AG08395 (cell line): ENCODE measurements around the gene SERTM2.
"Not testable (repeated sequence)": the region's sequence is repeated elsewhere in the genome, so short reads cannot be mapped to it uniquely, and the experiment has no call there.

Experiments used
- DNase-seq: peaks from one replicate; pipeline ENCODE4 v3.0.0; 2012; ENCODE audit warnings: mixed read lengths, low spot score

SERTM2 gene

GRCh38 chrX:111511477-111511876 lies at the start of gene SERTM2:
Gene SERTM2 (plus strand): TSS chrX:111511645. CDS start chrX:111518858, 7,213 bp downstream.
- DNase-seq: no peak

DNA sequence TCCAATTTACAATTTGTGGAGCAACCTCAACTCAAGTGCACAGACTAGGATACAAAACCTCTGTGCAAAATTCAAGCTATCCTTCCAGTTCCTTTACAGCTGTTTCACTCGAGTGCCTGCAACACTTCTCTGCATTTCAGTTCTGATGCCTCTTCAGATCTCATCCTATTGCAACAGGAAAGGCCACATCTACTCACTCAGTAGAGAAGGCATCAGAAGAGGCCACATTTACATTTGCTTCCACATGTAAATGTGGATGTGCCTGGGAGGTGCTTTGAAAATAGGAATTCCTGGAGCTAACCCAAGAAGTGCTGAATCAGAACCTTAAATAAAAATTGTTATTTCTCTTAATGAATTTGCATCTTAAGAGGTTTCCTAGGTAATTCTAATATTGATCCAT lies 45.8 kb upstream of the SERTM2 start:
- DNase-seq: no peak

DNA sequence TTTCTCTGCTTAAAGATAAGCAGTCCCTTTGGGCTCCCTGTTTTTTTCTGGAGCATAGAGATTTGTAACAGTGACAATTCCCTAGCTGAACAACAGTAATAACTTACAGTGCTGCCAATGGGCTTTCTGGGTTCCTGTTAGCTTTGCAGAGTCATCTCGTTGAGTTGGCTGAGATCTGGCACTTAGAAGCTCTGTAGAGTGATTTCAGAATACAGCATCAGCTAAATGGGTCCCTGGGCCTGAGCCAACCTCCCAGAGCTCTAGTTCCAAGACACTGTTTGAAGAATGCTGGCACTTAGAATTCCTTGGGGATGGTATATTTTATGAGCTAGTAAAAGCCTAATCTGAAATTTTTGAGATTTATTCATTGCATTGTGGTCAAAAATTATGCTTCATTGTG lies 43.5 kb upstream of the SERTM2 start:
- DNase-seq: no peak

DNA sequence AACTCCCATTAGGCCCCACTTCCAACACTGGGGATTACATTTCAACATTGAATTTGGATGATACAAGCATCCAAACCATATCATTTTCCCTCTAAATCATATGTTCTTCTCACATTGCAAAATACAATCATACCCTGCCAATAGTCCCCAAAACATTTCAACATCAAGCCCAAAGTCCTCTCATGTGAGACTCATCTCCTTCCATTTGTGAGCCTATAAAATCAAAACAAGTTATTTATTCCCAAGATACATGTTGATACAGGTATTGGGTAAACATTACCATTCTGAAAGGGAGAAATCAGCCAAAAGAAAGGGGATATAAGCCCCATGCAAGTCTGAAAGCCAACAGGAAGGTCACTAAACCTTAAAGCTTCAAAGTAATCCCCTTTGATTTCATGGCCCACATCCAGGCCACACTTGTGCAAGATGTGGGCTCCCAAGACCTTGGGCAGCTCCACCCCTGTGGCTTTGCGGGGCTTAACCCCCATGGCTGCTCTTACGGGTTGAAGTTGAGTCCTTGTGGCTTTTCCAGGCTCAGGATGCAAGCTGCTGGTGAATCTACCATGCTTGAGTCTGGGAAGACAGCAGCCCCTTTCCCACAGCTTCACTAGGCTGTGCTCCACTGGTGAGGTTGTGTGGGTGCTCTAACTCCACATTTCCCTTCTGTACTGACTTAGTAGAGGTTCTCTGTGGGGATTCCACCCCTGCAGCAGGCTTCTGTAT lies 40.6 kb upstream of the SERTM2 start:
- no peak for DNase-seq

GRCh38 chrX:111481896-111482295 lies 29.5 kb upstream of the SERTM2 start:
- no peak for DNase-seq

DNA sequence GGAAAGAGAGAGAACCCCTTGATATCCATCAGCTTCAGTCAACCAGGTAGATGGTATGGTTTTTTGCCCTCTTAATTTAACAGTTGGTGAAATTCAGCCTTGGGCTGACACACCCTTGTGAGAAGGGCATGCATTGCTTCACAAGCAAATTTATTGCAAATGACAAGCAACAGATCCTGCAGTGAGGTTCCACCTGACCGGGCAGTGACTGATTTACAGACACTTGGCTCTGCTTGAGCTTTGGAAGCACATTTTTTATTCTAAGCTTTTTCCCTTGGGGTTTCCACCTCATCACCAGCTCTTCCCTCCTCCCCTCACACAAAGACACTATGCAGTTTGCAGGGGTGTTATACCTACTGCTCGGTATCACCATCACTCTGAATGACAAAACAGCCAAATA lies 28.3 kb upstream of the SERTM2 start:
- no peak for DNase-seq

GRCh38 chrX:111483881-111484280 lies 27.6 kb upstream of the SERTM2 start:
- no peak for DNase-seq

- no peak for DNase-seq
These were observed 20.8 kb upstream of the SERTM2 start for GRCh38 chrX:111490688-111491087.

- DNase-seq: no peak
These were observed 19.4 kb upstream of the SERTM2 start for GRCh38 chrX:111492085-111492484.

GRCh38 chrX:111498538-111499103 lies 12.8 kb upstream of the SERTM2 start:
- DNase-seq: no peak

DNA sequence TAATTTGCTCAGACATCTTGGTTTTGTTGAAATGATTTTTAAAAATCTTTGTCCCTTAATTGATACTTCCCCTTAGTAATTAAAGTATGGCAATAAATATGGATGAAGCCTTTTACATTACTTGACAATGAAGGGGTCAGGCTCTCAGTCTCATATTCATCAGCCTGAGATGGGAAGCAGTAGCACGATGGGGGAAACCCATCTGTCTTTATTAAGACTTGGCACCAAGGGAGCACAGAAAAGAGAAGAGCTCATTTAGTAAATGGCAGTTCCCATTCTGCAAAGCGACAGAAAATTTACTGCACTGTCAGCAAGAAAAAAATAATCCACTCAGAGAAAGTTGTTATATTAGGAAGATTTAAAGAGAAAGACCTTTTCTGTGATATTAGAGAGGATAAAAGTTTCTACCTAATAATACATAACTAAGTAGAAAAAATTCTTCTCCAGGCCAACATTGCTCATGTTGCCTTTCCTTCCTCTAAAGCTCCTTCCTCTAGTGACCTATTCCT lies 7.9 kb upstream of the SERTM2 start:
- DNase-seq: no peak

DNA sequence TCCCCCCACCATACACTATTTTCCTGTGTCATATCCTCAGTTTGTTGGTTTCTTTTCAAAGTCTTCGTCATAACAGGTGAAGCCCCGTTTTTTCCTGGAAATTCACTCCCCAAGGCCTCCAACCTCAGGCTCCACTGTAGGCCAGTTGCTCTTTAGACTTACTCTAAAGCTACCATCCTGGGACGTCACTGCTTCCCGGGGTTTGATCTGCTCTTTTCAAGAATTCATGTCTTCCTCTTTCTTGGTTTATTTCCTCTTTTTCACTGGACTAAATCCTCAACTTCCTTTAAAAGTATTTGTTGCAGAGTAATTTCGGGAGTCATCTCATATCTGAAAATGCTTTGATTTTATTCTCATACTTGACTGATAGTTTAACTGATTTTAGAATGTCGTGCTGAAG lies 6.5 kb upstream of the SERTM2 start:
- no peak for DNase-seq

- no peak for DNase-seq
These were observed 5.7 kb upstream of the SERTM2 start for GRCh38 chrX:111505783-111506182.

DNA sequence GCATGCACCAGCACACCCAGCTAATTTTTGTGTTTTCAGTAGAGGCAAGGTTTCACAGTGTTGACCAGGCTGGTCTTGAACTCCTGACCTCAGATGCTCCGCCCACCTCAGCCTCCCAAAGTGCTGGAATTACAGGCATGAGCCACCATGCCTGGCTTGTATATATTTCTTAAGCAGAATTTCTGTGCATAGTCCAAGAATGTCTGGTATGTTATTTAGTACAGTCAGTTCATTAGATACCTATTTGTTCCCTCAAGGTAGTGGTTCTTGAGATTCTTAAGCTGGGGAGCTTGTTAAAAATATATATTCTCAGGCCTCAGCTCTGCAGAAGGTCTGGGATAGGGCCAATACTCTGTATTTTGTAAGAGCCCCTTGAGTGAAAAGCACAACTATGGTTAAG lies 4.6 kb upstream of the SERTM2 start:
- no peak for DNase-seq

- no peak for DNase-seq
These were observed 3.5 kb upstream of the SERTM2 start for GRCh38 chrX:111507933-111508332.

DNA sequence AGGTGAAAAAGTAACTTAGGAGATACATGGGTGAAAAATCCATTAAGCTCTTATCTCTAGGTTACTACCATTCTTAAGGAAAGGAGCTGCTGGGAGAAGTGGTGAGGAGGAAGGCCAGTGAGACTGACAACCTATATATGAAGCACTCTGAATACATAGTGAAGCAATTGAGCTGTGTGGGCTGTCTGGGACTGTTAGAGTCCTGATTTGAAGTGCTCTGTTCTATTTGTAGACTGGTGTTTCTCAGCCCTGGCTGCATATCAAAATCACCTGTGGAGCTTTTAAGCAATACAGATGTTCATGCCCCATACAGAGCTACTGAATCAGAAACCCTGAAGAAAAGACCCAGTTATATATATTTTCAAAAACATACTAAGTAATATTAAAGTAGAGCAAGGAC lies 3.9 kb downstream of the SERTM2 start:
- no peak for DNase-seq

- no peak for DNase-seq
These were observed 7.2 kb downstream of the SERTM2 start for GRCh38 chrX:111518667-111519066.

- no peak for DNase-seq
These were observed 7.8 kb downstream of the SERTM2 start for GRCh38 chrX:111519215-111519614.

- no peak for DNase-seq
These were observed 9.1 kb downstream of the SERTM2 start for GRCh38 chrX:111520506-111520905.

- no peak for DNase-seq
These were observed 9.7 kb downstream of the SERTM2 start for GRCh38 chrX:111521169-111521568.

- DNase-seq: no peak
These were observed 31.8 kb downstream of the SERTM2 start for GRCh38 chrX:111543212-111543741.

DNA sequence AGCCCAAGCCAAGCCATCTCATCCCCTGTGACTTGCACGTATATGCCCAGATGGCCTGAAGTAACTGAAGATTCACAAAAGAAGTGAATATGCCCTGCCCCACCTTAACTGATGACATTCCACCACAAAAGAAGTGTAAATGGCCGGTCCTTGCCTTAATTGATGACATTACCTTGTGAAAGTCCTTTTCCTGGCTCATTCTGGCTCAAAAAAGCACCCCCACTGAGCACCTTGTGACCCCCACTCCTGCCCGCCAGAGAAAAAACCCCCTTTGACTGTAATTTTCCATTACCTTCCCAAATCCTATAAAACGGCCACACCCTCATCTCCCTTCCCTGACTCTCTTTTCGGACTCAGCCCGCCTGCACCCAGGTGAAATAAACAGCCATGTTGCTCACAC lies 37.8 kb downstream of the SERTM2 start:
- DNase-seq: not testable (repeated sequence)

GRCh38 chrX:111555406-111555958 lies 44.0 kb downstream of the SERTM2 start:
- DNase-seq: no peak
